ENCODE data around the gene MS4A12.

GRCh38 chr11:60515144-60515855 lies 22.7 kb downstream of the MS4A12 start, which contains the start of gene MS4A13:
- no peak for TF ChIP-seq FOXS1 (CRISPR knock-in tag; IDR thresholded peaks at IDR 0.05)
- no peak for TF ChIP-seq CTCF (IDR thresholded peaks at IDR 0.05)
- no peak for TF ChIP-seq MAZ (IDR thresholded peaks at IDR 0.05; ENCODE audit: borderline replicate concordance, low read depth, low read length)
- no peak for TF ChIP-seq CBX8 (IDR thresholded peaks at IDR 0.05)
- no peak for TF ChIP-seq MAX (IDR thresholded peaks at IDR 0.05)
- no peak for TF ChIP-seq POLR2A (IDR thresholded peaks at IDR 0.05; ENCODE audit: low read length)
- TF ChIP-seq USF2 (IDR thresholded peaks at IDR 0.05): no peak
- TF ChIP-seq JUNB (IDR thresholded peaks at IDR 0.05): no peak
- TF ChIP-seq MYC (IDR thresholded peaks at IDR 0.05; ENCODE audit: borderline replicate concordance, low read length): no peak
- no peak for TF ChIP-seq SREBF2 (IDR thresholded peaks at IDR 0.05)
- no peak for TF ChIP-seq JUN (IDR thresholded peaks at IDR 0.05)
- no peak for TF ChIP-seq RAD21 (conservative IDR thresholded peaks at IDR 0.05 in 1 of 2, IDR thresholded peaks at IDR 0.05 in 1 of 2)
- no peak for TF ChIP-seq RFX5 (IDR thresholded peaks at IDR 0.05)
